H1 (cell line): ENCODE results near the gene PPP2R2B. TPM values are rescaled to one million over a fixed set of nuclear protein-coding genes. Genes with fewer than 3 reads are reported as not detected.

Experiments used
- CTCF ChIA-PET: fragments of 300-600 bp; sonication (Branson Sonifier 250); formaldehyde crosslinking; loops from one replicate; lab custom pipeline; 2021; ENCODE audit not compliant: partially characterized antibody; lab: Charles Lee
- POLR2A ChIA-PET: fragments of 300-600 bp; sonication (Branson Sonifier 250); formaldehyde crosslinking; loops from one replicate; lab custom pipeline; 2021; ENCODE audit warnings: inconsistent platforms; ENCODE audit not compliant: partially characterized antibody; lab: Charles Lee
- DNase-seq, 2 experiments: peaks; one replicate each; pipeline versions ENCODE4 v3.0.0 to v3.0.0-alpha.2; 2010 to 2022; ENCODE audit warnings: low spot score in 2 of 2, low read depth in 1 of 2, mixed read lengths in 1 of 2
- FAIRE-seq: peaks from 2 replicates; lab custom pipeline; 2011; peaks lifted over from hg19 to GRCh38; lab: Jason Lieb, UNC
- H2AFZ ChIP-seq: 2 replicates; pipeline ENCODE4 v1.8.1; 2012; ENCODE audit warnings: low read length, inconsistent platforms
- H2AK5ac ChIP-seq: 2 replicates; pipeline ENCODE4 v1.6.1; 2013; ENCODE audit warnings: low read depth, low read length
- H2BK120ac ChIP-seq: replicated peaks from 2 replicates; pipeline ENCODE3; 2013; ENCODE audit warnings: low read depth, low read length, inconsistent platforms
- H2BK12ac ChIP-seq: 2 replicates; pipeline ENCODE4 v1.6.1; 2013; ENCODE audit warnings: low read depth, low read length
- H2BK15ac ChIP-seq: 2 replicates; pipeline ENCODE4 v1.6.1; 2013; ENCODE audit warnings: low read length
- H2BK20ac ChIP-seq: 2 replicates; pipeline ENCODE4 v1.6.1; 2013; ENCODE audit warnings: low read length
- H2BK5ac ChIP-seq: 2 replicates; pipeline ENCODE4 v1.6.1; 2013; ENCODE audit warnings: low read depth, low read length
- H3K14ac ChIP-seq: 2 replicates; pipeline ENCODE4 v1.6.1; 2013; ENCODE audit warnings: inconsistent platforms; ENCODE audit not compliant: insufficient read length
- H3K18ac ChIP-seq: 2 replicates; pipeline ENCODE4 v1.6.1; 2013; ENCODE audit warnings: low read length; ENCODE audit errors: extremely low read depth
- H3K23ac ChIP-seq: 2 replicates; pipeline ENCODE4 v1.6.1; 2013; ENCODE audit warnings: inconsistent platforms; ENCODE audit not compliant: insufficient read length
- H3K23me2 ChIP-seq: 2 replicates; pipeline ENCODE4 v1.6.1; 2013; ENCODE audit warnings: low read depth, low read length
- H3K27ac ChIP-seq: 2 replicates; pipeline ENCODE4 v1.6.1; 2011; ENCODE audit warnings: low read depth, low read length, inconsistent platforms
- H3K27me3 ChIP-seq, 4 experiments: replicated peaks in 1 of 4; 1 replicate in 1 of 4; 2 replicates in 3 of 4; pipeline versions ENCODE4 v1.6.1 to v1.8.1; 2011 to 2013; ENCODE audit warnings: low read length in 3 of 4, mild to moderate bottlenecking in 3 of 4, inconsistent platforms in 2 of 4, mixed read lengths in 2 of 4, moderate library complexity in 1 of 4; ENCODE audit not compliant: control insufficient read depth in 3 of 4, insufficient read depth in 3 of 4; ENCODE audit errors: extremely low read depth in 1 of 4
- H3K36me3 ChIP-seq, 4 experiments: 2 replicates each; pipeline versions ENCODE4 v1.6.1 to v1.8.1; 2011 to 2013; ENCODE audit warnings: mild to moderate bottlenecking in 4 of 4, low read length in 3 of 4, moderate library complexity in 2 of 4, control low read depth in 1 of 4, inconsistent platforms in 1 of 4; ENCODE audit not compliant: insufficient read depth in 4 of 4, control insufficient read depth in 2 of 4
- H3K4ac ChIP-seq: replicated peaks from 2 replicates; pipeline ENCODE3; 2013; ENCODE audit warnings: low read length, low read depth, mixed read lengths, inconsistent platforms; ENCODE audit not compliant: insufficient read length
- H3K4me1 ChIP-seq, 4 experiments: replicated peaks in 1 of 4; 1 replicate in 1 of 4; 2 replicates in 3 of 4; pipeline versions ENCODE4 v1.6.1 to v1.8.1; 2011 to 2013; ENCODE audit warnings: low read length in 3 of 4, inconsistent platforms in 2 of 4, mixed read lengths in 1 of 4; ENCODE audit not compliant: insufficient read depth in 4 of 4, control insufficient read depth in 3 of 4
- H3K4me2 ChIP-seq, 2 experiments: 2 replicates each; pipeline versions ENCODE4 v1.6.1 to v1.8.1; 2011 to 2013; ENCODE audit warnings: low read depth in 2 of 2, low read length in 2 of 2, control low read depth in 1 of 2, inconsistent platforms in 1 of 2, mild to moderate bottlenecking in 1 of 2; ENCODE audit not compliant: insufficient read depth in 1 of 2
- H3K4me3 ChIP-seq, 4 experiments: fragments of 200-600, 300-600 bp in 1 of 4; sonication (generic), shearing (Covaris generic), sonication (Bioruptor Twin) in 1 of 4; 2 replicates each; pipeline versions ENCODE4 v1.5.1 to v1.8.1; 2011 to 2016; ENCODE audit warnings: low read length in 4 of 4, low read depth in 3 of 4, control low read depth in 2 of 4, inconsistent platforms in 2 of 4, mild to moderate bottlenecking in 2 of 4, mixed read lengths in 1 of 4, moderate library complexity in 1 of 4; ENCODE audit not compliant: insufficient read depth in 2 of 4; ENCODE audit errors: extremely low read depth in 1 of 4
- H3K56ac ChIP-seq: replicated peaks from 2 replicates; pipeline ENCODE3; 2013; ENCODE audit warnings: low read depth, mild to moderate bottlenecking, mixed read lengths, low read length, inconsistent platforms; ENCODE audit not compliant: insufficient read length
- H3K79me1 ChIP-seq: 2 replicates; pipeline ENCODE4 v1.6.1; 2013; ENCODE audit warnings: low read depth, low read length, control low read depth
- H3K79me2 ChIP-seq, 2 experiments: 2 replicates each; pipeline versions ENCODE4 v1.6.1 to v1.8.1; 2012 to 2013; ENCODE audit warnings: low read length in 2 of 2, mild to moderate bottlenecking in 2 of 2, inconsistent platforms in 1 of 2; ENCODE audit not compliant: insufficient read depth in 2 of 2, control insufficient read depth in 1 of 2
- H3K9ac ChIP-seq, 4 experiments: replicated peaks in 1 of 4; 1 replicate in 1 of 4; 2 replicates in 3 of 4; pipeline versions ENCODE4 v1.6.1 to v1.8.1; 2011 to 2013; ENCODE audit warnings: low read depth in 3 of 4, low read length in 3 of 4, control low read depth in 2 of 4, mild to moderate bottlenecking in 2 of 4, moderate library complexity in 2 of 4, inconsistent platforms in 1 of 4; ENCODE audit errors: extremely low read depth in 1 of 4
- H3K9me3 ChIP-seq, 2 experiments: 2 replicates each; pipeline versions ENCODE4 v1.6.1 to v1.8.1; 2012 to 2013; ENCODE audit warnings: mild to moderate bottlenecking in 2 of 2, moderate library complexity in 2 of 2, control low read depth in 1 of 2, inconsistent platforms in 1 of 2, low read depth in 1 of 2, low read length in 1 of 2, mixed read lengths in 1 of 2; ENCODE audit not compliant: insufficient read depth in 2 of 2
- H4K20me1 ChIP-seq, 2 experiments: replicated peaks in 1 of 2; 2 replicates each; pipeline versions ENCODE3 to v1.8.1; 2011 to 2013; ENCODE audit warnings: inconsistent platforms in 2 of 2, low read length in 2 of 2, mild to moderate bottlenecking in 1 of 2; ENCODE audit not compliant: insufficient read depth in 2 of 2, control insufficient read depth in 1 of 2
- H4K5ac ChIP-seq: 2 replicates; pipeline ENCODE4 v1.6.1; 2013; ENCODE audit warnings: low read length, low read depth, mixed read lengths, inconsistent platforms; ENCODE audit not compliant: insufficient read length
- H4K8ac ChIP-seq: 2 replicates; pipeline ENCODE4 v1.8.0; 2013; ENCODE audit warnings: mild to moderate bottlenecking, moderate library complexity, low read length, inconsistent platforms; ENCODE audit not compliant: insufficient read depth; ENCODE audit errors: extremely low read depth
- H4K91ac ChIP-seq: replicated peaks from 2 replicates; pipeline ENCODE3; 2013; ENCODE audit warnings: low read length, mixed read lengths, inconsistent platforms; ENCODE audit not compliant: insufficient read length
- BRCA1 ChIP-seq: IDR thresholded peaks from 2 replicates; pipeline ENCODE4 v1.6.1; 2012; ENCODE audit warnings: low read depth, low read length, improper control_type of control experiment
- SP4 ChIP-seq: IDR thresholded peaks from 2 replicates; pipeline ENCODE4 v1.6.1; 2012; ENCODE audit warnings: low read length, inconsistent platforms
- TAF7 ChIP-seq: optimal IDR thresholded peaks from 2 replicates; pipeline ENCODE3; 2011; ENCODE audit warnings: low read depth, mild to moderate bottlenecking, inconsistent platforms, low read length, moderate library complexity, borderline replicate concordance
- WGBS, 2 experiments: shearing (Covaris generic) in 1 of 2; methylation state at CpG; one replicate each; pipeline versions ENCODE4 v1.1.6 to v1.1.7; 2013 to 2015; ENCODE audit warnings: low lambda C conversion rate in 2 of 2, mixed read lengths in 2 of 2, inconsistent platforms in 1 of 2, low coverage in 1 of 2, missing lambda C conversion rate in 1 of 2; ENCODE audit not compliant: insufficient replicate concordance in 2 of 2, insufficient coverage in 1 of 2, insufficient read length in 1 of 2; ENCODE audit errors: extremely low coverage in 1 of 2, missing lambda C conversion rate in 1 of 2; 5-methylcytosine and 5-hydroxymethylcytosine counted together
- polyA plus RNA-seq, 7 experiments: library from polyadenylated mRNA; depleted of rRNA in 3 of 7; stranded (reverse) in 5 of 7; unstranded in 2 of 7; fragments of >200 nt in 5 of 7; fragments of 200-250 nt in 2 of 7; gene quantifications; 1 replicate in 5 of 7; 2 replicates in 1 of 7; 4 replicates in 1 of 7; pipeline versions ENCODE4 v1.2.1 to v1.2.3, GENCODE V29; 2011 to 2013; ENCODE audit warnings: missing spikeins in 2 of 7, mixed read lengths in 2 of 7
- total RNA-seq: library from RNA; stranded (reverse); fragmentation: NEBNext Ultra II Directional; extraction: Animal tissue kit (Norgen Biotek cat#: 25700); gene quantifications from 2 replicates; pipeline ENCODE4 v1.2.1, GENCODE V29; 2021
- TF ChIP-seq, protein P1 (sequence below): IDR thresholded peaks from 2 replicates; pipeline ENCODE4 v1.6.1; 2011; ENCODE audit warnings: low read length, improper control_type of control experiment

Gene PPP2R2B
- total and polyA plus RNA-seq, 2 of the 8 experiments (the other 6 are each of a cell fraction or from before 2014, with no cell fraction given) = 21.1 to 37.1 TPM

- H3K4ac ChIP-seq = no peak overlapping the region
- H3K4me1 ChIP-seq = no peaks in the 10 kb centered on the region
- no peak overlapping the region for H2AK5ac ChIP-seq
- POLR2A ChIA-PET = no interaction called here
- H3K23me2 ChIP-seq = no peaks in the 10 kb centered on the region
- no peak overlapping the region for H3K4me3 ChIP-seq
- CTCF ChIA-PET = interaction anchor here (1.1 kb wide), 2 partner anchors 8 to 10 kb away, joined by 3 to 4 read pairs; no protein-coding TSS in a partner anchor
- no peaks in the 10 kb centered on the region; a peak in 1 of 7 replicates for H3K27me3 ChIP-seq
- H3K27ac ChIP-seq = no peak overlapping the region
- no peak overlapping the region for H2BK120ac ChIP-seq
- no peak overlapping the region for H3K23ac ChIP-seq
- H2BK20ac ChIP-seq = no peak overlapping the region
- no peak overlapping the region for H3K9ac ChIP-seq
- DNase-seq (no peak), FAIRE-seq (no peak)
- H3K36me3 ChIP-seq = no peaks in the 10 kb centered on the region
- no peaks in the 10 kb centered on the region for H3K79me1 ChIP-seq
- no peak overlapping the region for H4K8ac ChIP-seq
- no peak overlapping the region for H3K56ac ChIP-seq
- H2BK15ac ChIP-seq = no peak overlapping the region
- H3K4me2 ChIP-seq = no peak overlapping the region
- no peak overlapping the region for H3K18ac ChIP-seq
- no peaks in the 10 kb centered on the region for H3K79me2 ChIP-seq
- H4K5ac ChIP-seq = no peak overlapping the region
- H2BK5ac ChIP-seq = no peak overlapping the region
- H2AFZ ChIP-seq = no peak overlapping the region
- peaks cover 0 to 2% of the 10 kb centered on the region in 2 experiments for H4K20me1 ChIP-seq
- WGBS, 2 experiments = 71% methylated on average over 2 of the region's 2 CpGs; no CpG with 5 or more reads in 1 of the 2 experiments
- no peaks in the 10 kb centered on the region for H3K9me3 ChIP-seq
- no peak overlapping the region for H4K91ac ChIP-seq
- H3K14ac ChIP-seq = no peak overlapping the region
- H2BK12ac ChIP-seq = no peak overlapping the region
- TF ChIP-seq, protein P1, sequence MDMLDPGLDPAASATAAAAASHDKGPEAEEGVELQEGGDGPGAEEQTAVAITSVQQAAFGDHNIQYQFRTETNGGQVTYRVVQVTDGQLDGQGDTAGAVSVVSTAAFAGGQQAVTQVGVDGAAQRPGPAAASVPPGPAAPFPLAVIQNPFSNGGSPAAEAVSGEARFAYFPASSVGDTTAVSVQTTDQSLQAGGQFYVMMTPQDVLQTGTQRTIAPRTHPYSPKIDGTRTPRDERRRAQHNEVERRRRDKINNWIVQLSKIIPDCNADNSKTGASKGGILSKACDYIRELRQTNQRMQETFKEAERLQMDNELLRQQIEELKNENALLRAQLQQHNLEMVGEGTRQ = no peak
- TF ChIP-seq BRCA1 = no peak
- no peak for TF ChIP-seq TAF7
- no peak for TF ChIP-seq SP4
Measured at GRCh38 chr5:146681585-146682105, 196.9 kb downstream of the PPP2R2B start.
